Measurements from ENCODE around the gene ALOX5. TPM values are rescaled to one million over a fixed set of nuclear protein-coding genes. Genes with fewer than 3 reads are reported as not detected.

The ALOX5 gene
- total and polyA plus RNA-seq, 2 experiments from 2014 or later = 3.7 to 5.4 TPM

DNA sequence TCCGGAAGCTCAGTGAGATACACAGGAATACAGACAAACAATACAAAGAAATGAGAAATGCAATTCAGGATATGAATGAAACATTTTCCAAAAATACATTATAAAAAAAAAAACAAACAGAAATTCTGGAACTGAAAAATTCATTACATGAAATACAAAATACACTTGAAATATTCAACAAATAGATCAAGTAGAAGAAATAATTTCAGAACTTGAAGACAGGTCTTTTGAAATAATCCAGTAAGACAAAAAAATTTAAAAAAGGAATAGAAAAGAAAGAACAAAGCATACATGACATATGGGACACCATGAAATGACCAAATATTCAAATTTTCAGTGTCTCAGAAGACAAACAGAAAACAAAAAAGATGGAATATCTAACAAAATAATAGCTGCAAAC is 102.5 kb downstream of the ALOX5 start (continued):
- TF ChIP-seq, protein P1, sequence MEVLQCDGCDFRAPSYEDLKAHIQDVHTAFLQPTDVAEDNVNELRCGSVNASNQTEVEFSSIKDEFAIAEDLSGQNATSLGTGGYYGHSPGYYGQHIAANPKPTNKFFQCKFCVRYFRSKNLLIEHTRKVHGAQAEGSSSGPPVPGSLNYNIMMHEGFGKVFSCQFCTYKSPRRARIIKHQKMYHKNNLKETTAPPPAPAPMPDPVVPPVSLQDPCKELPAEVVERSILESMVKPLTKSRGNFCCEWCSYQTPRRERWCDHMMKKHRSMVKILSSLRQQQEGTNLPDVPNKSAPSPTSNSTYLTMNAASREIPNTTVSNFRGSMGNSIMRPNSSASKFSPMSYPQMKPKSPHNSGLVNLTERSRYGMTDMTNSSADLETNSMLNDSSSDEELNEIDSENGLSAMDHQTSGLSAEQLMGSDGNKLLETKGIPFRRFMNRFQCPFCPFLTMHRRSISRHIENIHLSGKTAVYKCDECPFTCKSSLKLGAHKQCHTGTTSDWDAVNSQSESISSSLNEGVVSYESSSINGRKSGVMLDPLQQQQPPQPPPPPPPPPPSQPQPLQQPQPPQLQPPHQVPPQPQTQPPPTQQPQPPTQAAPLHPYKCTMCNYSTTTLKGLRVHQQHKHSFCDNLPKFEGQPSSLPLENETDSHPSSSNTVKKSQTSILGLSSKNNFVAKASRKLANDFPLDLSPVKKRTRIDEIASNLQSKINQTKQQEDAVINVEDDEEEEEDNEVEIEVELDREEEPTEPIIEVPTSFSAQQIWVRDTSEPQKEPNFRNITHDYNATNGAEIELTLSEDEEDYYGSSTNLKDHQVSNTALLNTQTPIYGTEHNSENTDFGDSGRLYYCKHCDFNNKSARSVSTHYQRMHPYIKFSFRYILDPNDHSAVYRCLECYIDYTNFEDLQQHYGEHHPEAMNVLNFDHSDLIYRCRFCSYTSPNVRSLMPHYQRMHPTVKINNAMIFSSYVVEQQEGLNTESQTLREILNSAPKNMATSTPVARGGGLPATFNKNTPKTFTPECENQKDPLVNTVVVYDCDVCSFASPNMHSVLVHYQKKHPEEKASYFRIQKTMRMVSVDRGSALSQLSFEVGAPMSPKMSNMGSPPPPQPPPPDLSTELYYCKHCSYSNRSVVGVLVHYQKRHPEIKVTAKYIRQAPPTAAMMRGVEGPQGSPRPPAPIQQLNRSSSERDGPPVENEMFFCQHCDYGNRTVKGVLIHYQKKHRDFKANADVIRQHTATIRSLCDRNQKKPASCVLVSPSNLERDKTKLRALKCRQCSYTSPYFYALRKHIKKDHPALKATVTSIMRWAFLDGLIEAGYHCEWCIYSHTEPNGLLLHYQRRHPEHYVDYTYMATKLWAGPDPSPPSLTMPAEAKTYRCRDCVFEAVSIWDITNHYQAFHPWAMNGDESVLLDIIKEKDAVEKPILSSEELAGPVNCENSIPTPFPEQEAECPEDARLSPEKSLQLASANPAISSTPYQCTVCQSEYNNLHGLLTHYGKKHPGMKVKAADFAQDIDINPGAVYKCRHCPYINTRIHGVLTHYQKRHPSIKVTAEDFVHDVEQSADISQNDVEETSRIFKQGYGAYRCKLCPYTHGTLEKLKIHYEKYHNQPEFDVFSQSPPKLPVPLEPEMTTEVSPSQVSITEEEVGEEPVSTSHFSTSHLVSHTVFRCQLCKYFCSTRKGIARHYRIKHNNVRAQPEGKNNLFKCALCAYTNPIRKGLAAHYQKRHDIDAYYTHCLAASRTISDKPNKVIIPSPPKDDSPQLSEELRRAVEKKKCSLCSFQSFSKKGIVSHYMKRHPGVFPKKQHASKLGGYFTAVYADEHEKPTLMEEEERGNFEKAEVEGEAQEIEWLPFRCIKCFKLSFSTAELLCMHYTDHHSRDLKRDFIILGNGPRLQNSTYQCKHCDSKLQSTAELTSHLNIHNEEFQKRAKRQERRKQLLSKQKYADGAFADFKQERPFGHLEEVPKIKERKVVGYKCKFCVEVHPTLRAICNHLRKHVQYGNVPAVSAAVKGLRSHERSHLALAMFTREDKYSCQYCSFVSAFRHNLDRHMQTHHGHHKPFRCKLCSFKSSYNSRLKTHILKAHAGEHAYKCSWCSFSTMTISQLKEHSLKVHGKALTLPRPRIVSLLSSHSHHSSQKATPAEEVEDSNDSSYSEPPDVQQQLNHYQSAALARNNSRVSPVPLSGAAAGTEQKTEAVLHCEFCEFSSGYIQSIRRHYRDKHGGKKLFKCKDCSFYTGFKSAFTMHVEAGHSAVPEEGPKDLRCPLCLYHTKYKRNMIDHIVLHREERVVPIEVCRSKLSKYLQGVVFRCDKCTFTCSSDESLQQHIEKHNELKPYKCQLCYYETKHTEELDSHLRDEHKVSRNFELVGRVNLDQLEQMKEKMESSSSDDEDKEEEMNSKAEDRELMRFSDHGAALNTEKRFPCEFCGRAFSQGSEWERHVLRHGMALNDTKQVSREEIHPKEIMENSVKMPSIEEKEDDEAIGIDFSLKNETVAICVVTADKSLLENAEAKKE (CRISPR knock-in tag; IDR thresholded peaks at IDR 0.05) = no peak

DNA sequence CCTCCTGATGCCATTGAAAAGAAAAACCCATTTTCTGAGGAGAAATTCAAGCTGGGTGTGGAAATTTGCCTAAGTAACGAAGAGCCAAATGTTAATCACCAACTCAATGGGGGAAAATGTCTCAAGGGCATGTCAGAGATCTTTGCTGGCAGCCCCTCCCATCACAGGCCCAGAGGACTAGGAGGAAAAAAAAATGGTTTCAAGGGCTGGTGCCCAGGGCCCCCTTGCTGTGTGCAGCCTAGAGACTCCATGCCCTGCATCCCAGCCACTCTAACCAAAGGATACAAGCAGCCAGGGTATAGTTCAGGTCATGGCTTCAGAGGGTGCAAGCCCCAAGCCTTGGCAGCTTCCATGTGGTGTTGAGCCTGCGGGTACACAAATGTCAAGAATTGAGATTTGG is 106.3 kb downstream of the ALOX5 start:
- DNase-seq (ENCODE audit: low spot score) = no peak
- H3K27me3 ChIP-seq (ENCODE audit: insufficient read depth) = no peaks in the 10 kb centered on the region
- no peaks in the 10 kb centered on the region for H4K20me1 ChIP-seq (replicated peaks; ENCODE audit: insufficient read depth)
- H3K27ac ChIP-seq (ENCODE audit: low read depth) = no peak overlapping the region
- no peak for ATAC-seq
- Mint-ChIP-seq H3K36me3 (ENCODE audit: low read depth) (peaks cover 15% of the 10 kb centered on the region), H3K9me3 (peaks cover 13% of the 10 kb centered on the region), H3K4me1 (no peaks in the 10 kb centered on the region), H3K27me3 (ENCODE audit: insufficient read depth, low read depth, poor library complexity) (no peaks in the 10 kb centered on the region), H3K4me3 (no peak overlapping the region), H3K27ac (no peak overlapping the region)
- no peaks in the 10 kb centered on the region for H3F3A ChIP-seq (replicated peaks; ENCODE audit: low read depth)
- no peaks in the 10 kb centered on the region for H3K4me1 ChIP-seq (ENCODE audit: insufficient read depth)
- H3K79me2 ChIP-seq (replicated peaks; ENCODE audit: insufficient read depth) = 0 out of 2 replicates have a peak, but pooled peaks cover 3% of the 10 kb centered on the region
- H2AFZ ChIP-seq = no peak overlapping the region
- H3K4me2 ChIP-seq = no peak overlapping the region
- H3K36me3 ChIP-seq (ENCODE audit: insufficient read depth) = no peaks in the 10 kb centered on the region
- H3K4me3 ChIP-seq = no peak overlapping the region
- no peaks in the 10 kb centered on the region for H3K9me2 ChIP-seq (ENCODE audit: insufficient read depth)
- TF ChIP-seq ZNF114 (CRISPR knock-in tag; IDR thresholded peaks at IDR 0.05) = no peak
- TF ChIP-seq POLR2AphosphoS5 (IDR thresholded peaks at IDR 0.05; ENCODE audit: low read depth) = no peak
- no peak for TF ChIP-seq EZH2 (IDR thresholded peaks at IDR 0.05; ENCODE audit: low read depth, unreplicated experiment)
- no peak for TF ChIP-seq CREB1 (CRISPR knock-in tag; IDR thresholded peaks at IDR 0.05; ENCODE audit: low read depth)
- TF ChIP-seq ZNF331 (CRISPR knock-in tag; IDR thresholded peaks at IDR 0.05; ENCODE audit: low read depth) = no peak
- TF ChIP-seq EZH2phosphoT487 (IDR thresholded peaks at IDR 0.05; ENCODE audit: unreplicated experiment) = no peak
- TF ChIP-seq, protein P2, sequence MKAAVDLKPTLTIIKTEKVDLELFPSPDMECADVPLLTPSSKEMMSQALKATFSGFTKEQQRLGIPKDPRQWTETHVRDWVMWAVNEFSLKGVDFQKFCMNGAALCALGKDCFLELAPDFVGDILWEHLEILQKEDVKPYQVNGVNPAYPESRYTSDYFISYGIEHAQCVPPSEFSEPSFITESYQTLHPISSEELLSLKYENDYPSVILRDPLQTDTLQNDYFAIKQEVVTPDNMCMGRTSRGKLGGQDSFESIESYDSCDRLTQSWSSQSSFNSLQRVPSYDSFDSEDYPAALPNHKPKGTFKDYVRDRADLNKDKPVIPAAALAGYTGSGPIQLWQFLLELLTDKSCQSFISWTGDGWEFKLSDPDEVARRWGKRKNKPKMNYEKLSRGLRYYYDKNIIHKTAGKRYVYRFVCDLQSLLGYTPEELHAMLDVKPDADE (IDR thresholded peaks at IDR 0.05) = no peak
- TF ChIP-seq, protein P3, sequence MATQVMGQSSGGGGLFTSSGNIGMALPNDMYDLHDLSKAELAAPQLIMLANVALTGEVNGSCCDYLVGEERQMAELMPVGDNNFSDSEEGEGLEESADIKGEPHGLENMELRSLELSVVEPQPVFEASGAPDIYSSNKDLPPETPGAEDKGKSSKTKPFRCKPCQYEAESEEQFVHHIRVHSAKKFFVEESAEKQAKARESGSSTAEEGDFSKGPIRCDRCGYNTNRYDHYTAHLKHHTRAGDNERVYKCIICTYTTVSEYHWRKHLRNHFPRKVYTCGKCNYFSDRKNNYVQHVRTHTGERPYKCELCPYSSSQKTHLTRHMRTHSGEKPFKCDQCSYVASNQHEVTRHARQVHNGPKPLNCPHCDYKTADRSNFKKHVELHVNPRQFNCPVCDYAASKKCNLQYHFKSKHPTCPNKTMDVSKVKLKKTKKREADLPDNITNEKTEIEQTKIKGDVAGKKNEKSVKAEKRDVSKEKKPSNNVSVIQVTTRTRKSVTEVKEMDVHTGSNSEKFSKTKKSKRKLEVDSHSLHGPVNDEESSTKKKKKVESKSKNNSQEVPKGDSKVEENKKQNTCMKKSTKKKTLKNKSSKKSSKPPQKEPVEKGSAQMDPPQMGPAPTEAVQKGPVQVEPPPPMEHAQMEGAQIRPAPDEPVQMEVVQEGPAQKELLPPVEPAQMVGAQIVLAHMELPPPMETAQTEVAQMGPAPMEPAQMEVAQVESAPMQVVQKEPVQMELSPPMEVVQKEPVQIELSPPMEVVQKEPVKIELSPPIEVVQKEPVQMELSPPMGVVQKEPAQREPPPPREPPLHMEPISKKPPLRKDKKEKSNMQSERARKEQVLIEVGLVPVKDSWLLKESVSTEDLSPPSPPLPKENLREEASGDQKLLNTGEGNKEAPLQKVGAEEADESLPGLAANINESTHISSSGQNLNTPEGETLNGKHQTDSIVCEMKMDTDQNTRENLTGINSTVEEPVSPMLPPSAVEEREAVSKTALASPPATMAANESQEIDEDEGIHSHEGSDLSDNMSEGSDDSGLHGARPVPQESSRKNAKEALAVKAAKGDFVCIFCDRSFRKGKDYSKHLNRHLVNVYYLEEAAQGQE (IDR thresholded peaks at IDR 0.05; ENCODE audit: unreplicated experiment) = no peak
- no peak for TF ChIP-seq NANOG (IDR thresholded peaks at IDR 0.05; ENCODE audit: borderline replicate concordance)

Data from GM23338 (cell line).